ENCODE data around the gene MYO1D. TPM values are rescaled to one million over a fixed set of nuclear protein-coding genes. Genes with fewer than 3 reads are reported as not detected.

The MYO1D gene
- total RNA-seq, 2 donors from 2014 or later = 21.4 to 48.3 TPM

DNA sequence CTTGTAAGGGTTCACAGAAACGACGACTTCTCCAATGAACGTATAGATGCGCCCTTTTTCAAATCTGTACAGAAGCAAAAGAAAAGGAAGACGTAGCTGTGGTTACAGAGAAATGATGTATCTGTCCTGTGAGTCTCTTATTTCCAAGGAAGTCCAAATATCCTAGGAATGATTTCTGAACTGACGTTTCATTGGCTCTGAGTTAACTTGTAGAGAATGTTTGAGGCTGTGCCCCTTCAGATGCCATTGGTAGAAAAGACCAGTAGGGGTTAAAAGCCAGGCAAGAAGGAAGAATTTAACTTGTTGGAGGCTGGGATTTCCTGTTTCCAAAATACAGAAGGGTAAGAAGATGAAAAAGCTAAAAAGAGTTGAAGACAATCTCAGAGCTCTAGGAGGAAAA is 96.2 kb downstream of the MYO1D start:
- TF ChIP-seq, protein P1, sequence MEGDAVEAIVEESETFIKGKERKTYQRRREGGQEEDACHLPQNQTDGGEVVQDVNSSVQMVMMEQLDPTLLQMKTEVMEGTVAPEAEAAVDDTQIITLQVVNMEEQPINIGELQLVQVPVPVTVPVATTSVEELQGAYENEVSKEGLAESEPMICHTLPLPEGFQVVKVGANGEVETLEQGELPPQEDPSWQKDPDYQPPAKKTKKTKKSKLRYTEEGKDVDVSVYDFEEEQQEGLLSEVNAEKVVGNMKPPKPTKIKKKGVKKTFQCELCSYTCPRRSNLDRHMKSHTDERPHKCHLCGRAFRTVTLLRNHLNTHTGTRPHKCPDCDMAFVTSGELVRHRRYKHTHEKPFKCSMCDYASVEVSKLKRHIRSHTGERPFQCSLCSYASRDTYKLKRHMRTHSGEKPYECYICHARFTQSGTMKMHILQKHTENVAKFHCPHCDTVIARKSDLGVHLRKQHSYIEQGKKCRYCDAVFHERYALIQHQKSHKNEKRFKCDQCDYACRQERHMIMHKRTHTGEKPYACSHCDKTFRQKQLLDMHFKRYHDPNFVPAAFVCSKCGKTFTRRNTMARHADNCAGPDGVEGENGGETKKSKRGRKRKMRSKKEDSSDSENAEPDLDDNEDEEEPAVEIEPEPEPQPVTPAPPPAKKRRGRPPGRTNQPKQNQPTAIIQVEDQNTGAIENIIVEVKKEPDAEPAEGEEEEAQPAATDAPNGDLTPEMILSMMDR (IDR thresholded peaks at IDR 0.05) = no peak
- no peak for TF ChIP-seq POLR2A (IDR thresholded peaks at IDR 0.05)
- Histone ChIP-seq H3K27me3 (no peaks in the 10 kb centered on the region), H3K9me3 (no peaks in the 10 kb centered on the region), H3K4me1 (no peaks in the 10 kb centered on the region), H3K27ac (no peak overlapping the region), H3K36me3 (replicated peaks in 1 of 2; ENCODE audit: insufficient read depth in 1 of 2, low read depth in 2 of 2) (no peaks in the 10 kb centered on the region), H3K4me3 (no peak overlapping the region)
- no peak for DNase-seq
- no peak for ATAC-seq
- intact Hi-C loops (cut with DNase I) = loop anchor here (10.0 kb wide), 2 partner anchors 94 to 124 kb away; partner anchors contain the start of gene MYO1D
- 78 to 81% methylated on average over 6 of the region's 6 CpGs for WGBS, 2 donors

DNA sequence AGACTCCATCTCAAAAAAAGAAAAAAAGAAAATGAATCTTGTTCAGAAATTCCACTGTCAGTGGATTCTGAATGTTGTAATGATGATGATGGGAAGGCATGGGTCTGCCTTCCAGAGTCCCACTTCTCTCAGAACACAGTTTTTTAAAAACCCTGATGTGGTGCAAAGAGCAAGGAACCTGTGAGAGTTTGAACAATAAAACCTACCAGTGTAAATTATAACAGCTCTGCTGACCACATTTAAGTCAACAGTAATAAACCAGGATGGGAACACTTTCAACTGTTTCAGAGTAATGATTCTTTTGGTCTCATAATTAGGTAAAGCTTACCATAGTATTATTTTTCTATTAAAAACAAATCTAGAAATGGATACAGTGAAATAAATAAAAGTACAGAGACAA is 99.0 kb downstream of the MYO1D start:
- no peak for ATAC-seq
- TF ChIP-seq, protein P1 (IDR thresholded peaks at IDR 0.05) = no peak
- no peak for TF ChIP-seq POLR2A (IDR thresholded peaks at IDR 0.05)
- H3K27ac ChIP-seq = no peak overlapping the region
- intact Hi-C loops (cut with DNase I) = no loop called here
- H3K9me3 ChIP-seq = no peaks in the 10 kb centered on the region
- DNase-seq = no peak
- H3K36me3 ChIP-seq (replicated peaks in 1 of 2; ENCODE audit: insufficient read depth in 1 of 2, low read depth in 2 of 2) = no peaks in the 10 kb centered on the region
- no peaks in the 10 kb centered on the region for H3K4me1 ChIP-seq
- H3K4me3 ChIP-seq = no peak overlapping the region
- no peaks in the 10 kb centered on the region for H3K27me3 ChIP-seq

DNA sequence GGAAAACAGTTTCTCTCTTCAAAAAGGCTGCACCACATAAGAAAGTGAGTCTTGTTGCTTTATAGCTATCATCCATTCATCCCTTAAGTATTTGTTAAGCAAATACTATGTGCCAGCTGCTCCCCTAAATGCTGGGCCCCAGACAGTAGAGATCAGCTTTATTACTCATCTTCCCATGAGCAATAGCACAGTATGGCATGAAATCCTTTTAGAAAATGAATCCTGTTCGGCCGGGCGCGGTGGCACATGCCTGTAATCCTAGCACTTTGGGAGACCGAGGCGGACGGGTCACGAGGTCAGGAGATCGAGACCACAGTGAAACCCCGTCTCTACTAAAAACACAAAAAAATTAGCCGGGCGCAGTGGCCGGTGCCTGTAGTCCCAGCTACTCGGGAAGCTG is 99.5 kb downstream of the MYO1D start:
- H3K27ac ChIP-seq = no peak overlapping the region
- 93 to 94% methylated on average over 14 of the region's 14 CpGs for WGBS, 2 donors
- TF ChIP-seq POLR2A (IDR thresholded peaks at IDR 0.05) = no peak
- TF ChIP-seq, protein P1 (IDR thresholded peaks at IDR 0.05) = no peak
- H3K36me3 ChIP-seq (replicated peaks in 1 of 2; ENCODE audit: insufficient read depth in 1 of 2, low read depth in 2 of 2) = no peaks in the 10 kb centered on the region
- H3K27me3 ChIP-seq = no peaks in the 10 kb centered on the region
- DNase-seq (no peak), ATAC-seq (no peak)
- intact Hi-C loops (cut with DNase I) = no loop called here
- H3K9me3 ChIP-seq = no peaks in the 10 kb centered on the region
- no peaks in the 10 kb centered on the region for H3K4me1 ChIP-seq
- H3K4me3 ChIP-seq = no peak overlapping the region

DNA sequence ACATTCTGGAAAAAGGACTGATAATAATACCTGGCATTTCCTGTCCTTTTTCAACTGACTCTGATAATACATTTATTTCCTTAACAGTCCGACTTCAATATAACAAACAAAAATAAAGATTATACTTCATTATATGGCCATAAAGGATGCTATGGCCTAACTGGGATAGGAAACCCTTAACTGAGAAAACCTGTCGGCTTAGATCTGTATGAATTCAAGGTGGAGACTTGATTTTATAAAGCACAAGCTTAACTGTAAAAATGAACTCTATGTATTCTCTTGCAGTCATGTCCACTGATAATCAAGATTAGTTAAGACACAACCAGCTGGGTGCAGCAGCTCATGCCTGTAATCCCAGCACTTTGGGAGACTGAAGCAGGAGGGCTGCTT is 102.2 kb downstream of the MYO1D start:
- intact Hi-C loops (cut with DNase I) = no loop called here
- H3K27me3 ChIP-seq = no peaks in the 10 kb centered on the region
- H3K4me3 ChIP-seq = no peak overlapping the region
- WGBS, 2 donors = 79 to 85% methylated on average over 2 of the region's 2 CpGs
- H3K36me3 ChIP-seq (replicated peaks in 1 of 2; ENCODE audit: insufficient read depth in 1 of 2, low read depth in 2 of 2) = no peaks in the 10 kb centered on the region
- ATAC-seq (no peak), DNase-seq (no peak)
- H3K9me3 ChIP-seq = no peaks in the 10 kb centered on the region
- peaks cover 5% of the 10 kb centered on the region for H3K4me1 ChIP-seq
- H3K27ac ChIP-seq = no peak overlapping the region
- TF ChIP-seq, protein P1 (IDR thresholded peaks at IDR 0.05) = no peak
- no peak for TF ChIP-seq POLR2A (IDR thresholded peaks at IDR 0.05)

DNA sequence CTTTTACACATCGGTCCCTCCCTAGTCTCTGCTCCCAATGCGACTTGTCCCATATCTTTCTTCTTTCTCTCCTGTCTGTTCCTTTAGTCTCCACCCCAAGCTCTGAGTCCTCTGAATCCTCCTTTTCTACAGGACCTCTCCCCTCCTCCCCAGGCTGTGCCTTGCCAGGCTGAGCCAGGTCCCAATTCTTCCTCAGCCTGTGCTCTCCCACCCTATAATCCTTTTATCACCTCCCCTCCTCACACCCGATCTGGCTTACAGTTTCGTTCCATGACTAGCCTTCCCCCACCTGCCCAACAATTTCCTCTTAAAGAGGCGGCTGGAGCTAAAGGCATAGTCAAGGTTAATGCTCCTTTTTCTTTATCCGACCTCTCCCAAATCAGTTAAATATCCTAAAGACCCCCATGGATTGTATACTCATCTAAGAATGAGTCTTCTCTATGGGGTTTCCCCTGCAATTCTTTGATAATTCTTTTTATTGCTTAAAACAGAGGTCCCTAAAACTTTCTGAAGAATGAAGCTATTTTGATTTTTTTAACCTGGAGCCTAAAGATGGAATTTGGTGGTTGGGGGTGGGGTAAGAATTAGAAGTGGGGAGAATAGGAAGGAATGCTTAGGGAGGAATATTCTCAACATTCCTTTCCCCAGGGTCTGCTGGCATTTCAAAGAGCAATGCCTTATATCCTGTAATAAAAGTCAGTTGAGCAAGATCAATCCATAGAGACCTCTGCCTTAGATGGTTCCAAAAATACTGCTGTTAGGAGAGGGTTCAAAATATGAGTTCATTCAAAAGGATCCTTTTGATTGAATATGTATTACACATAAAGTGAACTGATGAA is 102.8 kb downstream of the MYO1D start:
- Histone ChIP-seq H3K27me3 (no peaks in the 10 kb centered on the region), H3K9me3 (no peaks in the 10 kb centered on the region), H3K4me3 (no peak overlapping the region), H3K4me1 (peaks cover 7% of the 10 kb centered on the region), H3K36me3 (replicated peaks in 1 of 2; ENCODE audit: insufficient read depth in 1 of 2, low read depth in 2 of 2) (no peaks in the 10 kb centered on the region), H3K27ac (no peak overlapping the region)
- WGBS, 2 donors = 84 to 87% methylated on average over 6 of the region's 6 CpGs
- no peak for DNase-seq
- intact Hi-C loops (cut with DNase I) = no loop called here
- TF ChIP-seq, protein P1 (IDR thresholded peaks at IDR 0.05) = no peak
- TF ChIP-seq POLR2A (IDR thresholded peaks at IDR 0.05) = no peak
- ATAC-seq = no peak

All from body of pancreas (tissue), 4 donors.